ENCODE results near the gene QRFP. TPM values are rescaled to one million over a fixed set of nuclear protein-coding genes. Genes with fewer than 3 reads are reported as not detected.

Gene QRFP
- total RNA-seq = not detected in 2 replicates

GRCh38 chr9:130896233-130897014 is at the start of gene QRFP:
Gene QRFP (minus strand): TSS chr9:130896812. CDS start chr9:130893838, 2,974 bp downstream.

GRCh38 chr9:130938652-130939404 is 42.2 kb upstream of the QRFP start, which contains the start of gene FIBCD1:
Gene FIBCD1 (minus strand): TSS chr9:130939247. CDS start chr9:130938607, 640 bp downstream.

Other genes with a start within 250 kb of the QRFP start
- gene PRDM12, start 232.2 kb downstream of the QRFP start, total RNA-seq = not detected in 2 replicates
- 22.6 and 34.2 TPM in 2 replicates for gene EXOSC2, start 203.0 kb downstream of the QRFP start, total RNA-seq
- gene ABL1, start 61.6 kb downstream of the QRFP start, total RNA-seq = 62.8 and 117 TPM in 2 replicates
- gene FIBCD1, start 42.4 kb upstream of the QRFP start, total RNA-seq = 4.7 and 30.7 TPM in 2 replicates
- 1.8 and 3.7 TPM in 2 replicates for gene LAMC3, start 112.4 kb upstream of the QRFP start, total RNA-seq
- gene AIF1L, start 199.7 kb upstream of the QRFP start, total RNA-seq = 0.08 and 0.13 TPM in 2 replicates
- 15.1 and 30.6 TPM in 2 replicates for gene NUP214, start 228.8 kb upstream of the QRFP start, total RNA-seq